ENCODE measurements around the gene TRIM24. TPM values are rescaled to one million over a fixed set of nuclear protein-coding genes. Genes with fewer than 3 reads are reported as not detected.

The TRIM24 gene
- total and polyA plus RNA-seq, 2 of the 13 experiments (the other 11 are each of a cell fraction or from before 2014, with no cell fraction given) = 100 to 106 TPM

DNA sequence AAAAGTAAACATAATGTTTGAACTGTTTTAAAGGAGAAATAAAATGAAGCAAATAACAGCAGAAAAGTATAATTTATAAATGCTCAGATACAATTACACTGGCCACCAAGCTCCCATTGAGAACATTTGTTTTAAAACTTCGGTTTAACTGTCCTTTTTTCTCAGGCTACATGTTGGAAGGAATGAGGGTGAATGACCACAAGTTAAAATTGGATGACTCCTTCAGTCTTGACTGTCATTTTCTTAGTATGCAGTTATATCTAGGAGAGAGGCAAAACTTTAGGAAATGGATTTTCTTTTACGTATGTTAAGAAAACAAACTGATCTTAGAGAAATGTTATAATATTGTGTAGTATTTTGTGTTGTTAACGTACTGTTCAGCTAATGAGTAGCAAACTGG lies 5.0 kb downstream of the TRIM24 start:
- Histone ChIP-seq H3K27ac (ENCODE audit: extremely low read length, insufficient read depth, low read length) (peak overlapping the region; percentile 42), H3K27me3 (ENCODE audit: control insufficient read depth in 1 of 2, insufficient read depth in 2 of 2, low read length in 2 of 2) (peaks cover 0 to 3% of the 10 kb centered on the region in 2 experiments; a peak in 1 of 5 replicates), H3K4me3 (replicated peaks in 1 of 3; ENCODE audit: insufficient read depth in 1 of 3, low read depth in 2 of 3, low read length in 3 of 3) (peak overlapping the region; percentile 63 to 97 (median 70); a peak in 5 of 6 replicates), H3K9ac (ENCODE audit: insufficient read depth, low read depth, low read length) (peak overlapping the region; percentile 61), H3K4me2 (ENCODE audit: low read depth, low read length) (peak overlapping the region; percentile 83), H3K36me3 (replicated peaks in 1 of 2; ENCODE audit: control insufficient read depth in 1 of 2, insufficient read depth in 2 of 2, low read length in 2 of 2) (peaks cover 2 to 26% of the 10 kb centered on the region in 2 experiments; a peak in 3 of 5 replicates), H4K20me1 (ENCODE audit: insufficient read depth, low read length) (peaks cover 75% of the 10 kb centered on the region), H2AFZ (ENCODE audit: low read length) (no peak overlapping the region), H3K9me3 (ENCODE audit: low read length) (no peaks in the 10 kb centered on the region), H3K79me2 (ENCODE audit: insufficient read depth, low read length) (peaks cover 95% of the 10 kb centered on the region), H3K4me1 (ENCODE audit: insufficient read depth, low read length) (peaks cover 58% of the 10 kb centered on the region)
- intact Hi-C loops (cut with micrococcal nuclease; ENCODE audit: unreplicated experiment) = loop anchor here (10.0 kb wide), 2 partner anchors 210 to 270 kb away; no protein-coding TSS in a partner anchor
- BruUV-seq (replicated peaks) = TSS peak; percentile 1
- in situ Hi-C loops (cut with HindIII; ENCODE audit: extremely low pct_ligation_motif_present, low pct_unique_long_range_greater_than_20kb) = loop anchor here (10.0 kb wide), 1 partner anchor 300 kb away; no protein-coding TSS in a partner anchor
- WGBS (ENCODE audit: low lambda C conversion rate) = 19% methylated on average over 3 of the region's 3 CpGs
- ATAC-seq = no peak
- POLR2A ChIA-PET = interaction anchor here (1.2 to 2.0 kb wide), 2 partner anchors 76 to 100 kb away, joined by 3 to 6 read pairs; no protein-coding TSS in a partner anchor
- DNase-seq (ENCODE audit: low spot score) = no peak
- no peak for FAIRE-seq
- no peak for TF ChIP-seq ZSCAN22 (CRISPR knock-in tag; IDR thresholded peaks at IDR 0.05)
- TF ChIP-seq SP140L (CRISPR knock-in tag; IDR thresholded peaks at IDR 0.05; ENCODE audit: borderline replicate concordance) = no peak
- TF ChIP-seq ZSCAN29 (CRISPR knock-in tag; conservative IDR thresholded peaks at IDR 0.05) = no peak
- TF ChIP-seq PHF8 (CRISPR knock-in tag; IDR thresholded peaks at IDR 0.05) = no peak
- TF ChIP-seq MLLT10 (CRISPR knock-in tag; IDR thresholded peaks at IDR 0.05) = peak; percentile 17; the same call in 1 of the 2 replicates
- no peak for TF ChIP-seq ZNF484 (CRISPR knock-in tag; IDR thresholded peaks at IDR 0.05; ENCODE audit: borderline replicate concordance, low read depth)
- TF ChIP-seq, protein P1, sequence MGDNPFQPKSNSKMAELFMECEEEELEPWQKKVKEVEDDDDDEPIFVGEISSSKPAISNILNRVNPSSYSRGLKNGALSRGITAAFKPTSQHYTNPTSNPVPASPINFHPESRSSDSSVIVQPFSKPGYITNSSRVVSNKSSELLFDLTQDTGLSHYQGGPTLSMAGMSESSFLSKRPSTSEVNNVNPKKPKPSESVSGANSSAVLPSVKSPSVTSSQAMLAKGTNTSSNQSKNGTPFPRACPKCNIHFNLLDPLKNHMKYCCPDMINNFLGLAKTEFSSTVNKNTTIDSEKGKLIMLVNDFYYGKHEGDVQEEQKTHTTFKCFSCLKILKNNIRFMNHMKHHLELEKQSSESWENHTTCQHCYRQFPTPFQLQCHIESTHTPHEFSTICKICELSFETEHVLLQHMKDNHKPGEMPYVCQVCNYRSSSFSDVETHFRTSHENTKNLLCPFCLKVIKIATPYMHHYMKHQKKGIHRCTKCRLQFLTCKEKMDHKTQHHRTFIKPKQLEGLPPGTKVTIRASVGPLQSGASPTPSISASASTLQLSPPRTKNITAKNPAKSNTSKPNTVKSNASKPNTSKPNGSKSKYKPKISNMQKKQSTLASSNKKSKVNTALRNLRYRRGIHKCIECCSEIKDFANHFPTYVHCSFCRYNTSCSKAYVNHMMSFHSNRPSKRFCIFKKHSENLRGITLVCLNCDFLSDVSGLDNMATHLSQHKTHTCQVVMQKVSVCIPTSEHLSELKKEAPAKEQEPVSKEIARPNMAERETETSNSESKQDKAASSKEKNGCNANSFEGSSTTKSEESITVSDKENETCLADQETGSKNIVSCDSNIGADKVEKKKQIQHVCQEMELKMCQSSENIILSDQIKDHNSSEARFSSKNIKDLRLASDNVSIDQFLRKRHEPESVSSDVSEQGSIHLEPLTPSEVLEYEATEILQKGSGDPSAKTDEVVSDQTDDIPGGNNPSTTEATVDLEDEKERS (CRISPR knock-in tag; IDR thresholded peaks at IDR 0.05) = no peak
- TF ChIP-seq, protein P2, sequence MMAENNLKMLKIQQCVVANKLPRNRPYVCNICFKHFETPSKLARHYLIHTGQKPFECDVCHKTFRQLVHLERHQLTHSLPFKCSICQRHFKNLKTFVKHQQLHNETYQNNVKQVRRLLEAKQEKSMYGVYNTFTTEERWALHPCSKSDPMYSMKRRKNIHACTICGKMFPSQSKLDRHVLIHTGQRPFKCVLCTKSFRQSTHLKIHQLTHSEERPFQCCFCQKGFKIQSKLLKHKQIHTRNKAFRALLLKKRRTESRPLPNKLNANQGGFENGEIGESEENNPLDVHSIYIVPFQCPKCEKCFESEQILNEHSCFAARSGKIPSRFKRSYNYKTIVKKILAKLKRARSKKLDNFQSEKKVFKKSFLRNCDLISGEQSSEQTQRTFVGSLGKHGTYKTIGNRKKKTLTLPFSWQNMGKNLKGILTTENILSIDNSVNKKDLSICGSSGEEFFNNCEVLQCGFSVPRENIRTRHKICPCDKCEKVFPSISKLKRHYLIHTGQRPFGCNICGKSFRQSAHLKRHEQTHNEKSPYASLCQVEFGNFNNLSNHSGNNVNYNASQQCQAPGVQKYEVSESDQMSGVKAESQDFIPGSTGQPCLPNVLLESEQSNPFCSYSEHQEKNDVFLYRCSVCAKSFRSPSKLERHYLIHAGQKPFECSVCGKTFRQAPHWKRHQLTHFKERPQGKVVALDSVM (CRISPR knock-in tag; IDR thresholded peaks at IDR 0.05) = no peak
- peak; percentile 12; the same call in 1 of the 2 replicates for TF ChIP-seq SAP130 (CRISPR knock-in tag; IDR thresholded peaks at IDR 0.05; ENCODE audit: low read depth)
- peak; percentile 45 for TF ChIP-seq RBM22 (optimal IDR thresholded peaks at IDR 0.05; ENCODE audit: low read length)
- TF ChIP-seq DNMT1 (CRISPR knock-in tag; IDR thresholded peaks at IDR 0.05) = no peak
- TF ChIP-seq, protein P3, sequence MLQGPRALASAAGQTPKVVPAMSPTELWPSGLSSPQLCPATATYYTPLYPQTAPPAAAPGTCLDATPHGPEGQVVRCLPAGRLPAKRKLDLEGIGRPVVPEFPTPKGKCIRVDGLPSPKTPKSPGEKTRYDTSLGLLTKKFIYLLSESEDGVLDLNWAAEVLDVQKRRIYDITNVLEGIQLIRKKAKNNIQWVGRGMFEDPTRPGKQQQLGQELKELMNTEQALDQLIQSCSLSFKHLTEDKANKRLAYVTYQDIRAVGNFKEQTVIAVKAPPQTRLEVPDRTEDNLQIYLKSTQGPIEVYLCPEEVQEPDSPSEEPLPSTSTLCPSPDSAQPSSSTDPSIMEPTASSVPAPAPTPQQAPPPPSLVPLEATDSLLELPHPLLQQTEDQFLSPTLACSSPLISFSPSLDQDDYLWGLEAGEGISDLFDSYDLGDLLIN (CRISPR knock-in tag; IDR thresholded peaks at IDR 0.05; ENCODE audit: borderline replicate concordance) = no peak
- 0 out of 2 replicates have a peak, but pooled peaks have one; percentile 22 for TF ChIP-seq HNRNPL (IDR thresholded peaks at IDR 0.05; ENCODE audit: low read depth, low read length)
- peak; percentile 39; the same call in 1 of the 2 replicates for TF ChIP-seq POLR2AphosphoS5 (IDR thresholded peaks at IDR 0.05; ENCODE audit: low read depth, low read length)
- TF ChIP-seq YY1 (IDR thresholded peaks at IDR 0.05; ENCODE audit: insufficient read depth, insufficient replicate concordance, low read depth, low read length) = no peak
- CTCF ChIA-PET (ENCODE audit: low intra/inter-chr PET ratio, low total read pairs) = no interaction called here
